IgD-negative memory B cell (primary cell): ENCODE data around the gene SHC1. TPM values are rescaled to one million over a fixed set of nuclear protein-coding genes. Genes with fewer than 3 reads are reported as not detected.
"Not testable (repeated sequence)": the region's sequence is repeated elsewhere in the genome, so short reads cannot be mapped to it uniquely, and the experiment has no call there.

Source experiments
- H3K27ac Mint-ChIP-seq, 3 donors: one replicate each; pipeline ENCODE4 v1.8.0; 2020 to 2022; ENCODE audit warnings: mild to moderate bottlenecking in 3 of 3, mixed read lengths in 3 of 3, moderate library complexity in 1 of 3
- H3K27me3 Mint-ChIP-seq: one replicate; pipeline ENCODE4 v1.8.0; 2021; ENCODE audit warnings: mixed read lengths
- H3K36me3 Mint-ChIP-seq: one replicate; pipeline ENCODE4 v1.8.0; 2020; ENCODE audit warnings: mild to moderate bottlenecking, mixed read lengths
- H3K4me1 Mint-ChIP-seq, 3 donors: one replicate each; pipeline ENCODE4 v1.8.0; 2020 to 2022; ENCODE audit warnings: mixed read lengths in 3 of 3, mild to moderate bottlenecking in 1 of 3
- H3K4me3 Mint-ChIP-seq, 4 donors: one replicate each; pipeline ENCODE4 v1.8.0; 2020 to 2022; ENCODE audit warnings: mild to moderate bottlenecking in 4 of 4, mixed read lengths in 4 of 4, moderate library complexity in 3 of 4
- H3K9me3 Mint-ChIP-seq, 3 donors: one replicate each; pipeline ENCODE4 v1.8.0; 2020 to 2021; ENCODE audit warnings: mixed read lengths in 3 of 3, mild to moderate bottlenecking in 1 of 3
- polyA plus RNA-seq: library from polyadenylated mRNA; unstranded; fragments of 300-500 nt; fragmentation: Illumina TruSeq; gene quantifications from one replicate; pipeline ENCODE4 v1.2.3, GENCODE V29; 2021

SHC1 gene
- polyA plus RNA-seq, 1 donor from 2014 or later = 35.7 TPM

- Mint-ChIP-seq H3K27ac (peak within 1 kb of the TSS in 2 of 3 donors; percentile 10 to 62), H3K27me3 (no peaks in the 10 kb centered on the region), H3K36me3 (peaks cover 2% of the 10 kb centered on the region), H3K4me1 (peaks cover 7 to 14% (median 10%) of the 10 kb centered on the region in 3 donors), H3K4me3 (no peak within 1 kb of the TSS), H3K9me3 (no peaks in the 10 kb centered on the region)
Measured at GRCh38 chr1:154993572-154994268, 23.2 kb upstream of the SHC1 start, which contains the start of gene LENEP. Gene LENEP (plus strand): TSS chr1:154993586. CDS start chr1:154993608, 22 bp downstream.

GRCh38 chr1:154992721-154993571 lies 22.4 kb upstream of the SHC1 start:
- Mint-ChIP-seq H3K4me1 (peaks cover 7 to 12% (median 9%) of the 10 kb centered on the region in 3 donors), H3K4me3 (no peak overlapping the region), H3K27ac (peak overlapping the region in 2 of 3 donors; percentile 10 to 62), H3K27me3 (no peaks in the 10 kb centered on the region), H3K36me3 (peaks cover 4% of the 10 kb centered on the region), H3K9me3 (no peaks in the 10 kb centered on the region)

- Mint-ChIP-seq H3K9me3 (no peaks in the 10 kb centered on the region), H3K36me3 (peaks cover 4% of the 10 kb centered on the region), H3K4me1 (peaks cover 0 to 8% (median 7%) of the 10 kb centered on the region in 3 donors), H3K27me3 (no peaks in the 10 kb centered on the region), H3K27ac (no peak overlapping the region), H3K4me3 (no peak overlapping the region)
Measured at GRCh38 chr1:154990276-154990675, 19.7 kb upstream of the SHC1 start.

- Mint-ChIP-seq H3K36me3 (peaks cover 4% of the 10 kb centered on the region), H3K9me3 (no peaks in the 10 kb centered on the region), H3K4me3 (peak overlapping the region in 1 of 4 donors; percentile 18), H3K27ac (no peak overlapping the region), H3K4me1 (peaks cover 0 to 9% (median 6%) of the 10 kb centered on the region in 3 donors), H3K27me3 (no peaks in the 10 kb centered on the region)
Measured at GRCh38 chr1:154989195-154989860, 18.8 kb upstream of the SHC1 start.

- Mint-ChIP-seq H3K27me3 (no peaks in the 10 kb centered on the region), H3K36me3 (peaks cover 4% of the 10 kb centered on the region), H3K4me3 (peak overlapping the region in 1 of 4 donors; percentile 29), H3K9me3 (no peaks in the 10 kb centered on the region), H3K4me1 (peaks cover 0 to 14% (median 12%) of the 10 kb centered on the region in 3 donors), H3K27ac (no peak overlapping the region)
Measured at GRCh38 chr1:154988058-154988954, 17.8 kb upstream of the SHC1 start.

GRCh38 chr1:154987326-154987725 lies 16.8 kb upstream of the SHC1 start:
- H3K36me3 Mint-ChIP-seq = peaks cover 3% of the 10 kb centered on the region
- no peaks in the 10 kb centered on the region for H3K27me3 Mint-ChIP-seq
- no peak overlapping the region for H3K4me3 Mint-ChIP-seq
- H3K4me1 Mint-ChIP-seq = peaks cover 0 to 14% (median 10%) of the 10 kb centered on the region in 3 donors
- H3K9me3 Mint-ChIP-seq = no peaks in the 10 kb centered on the region
- no peak overlapping the region for H3K27ac Mint-ChIP-seq

- peaks cover 0 to 14% (median 10%) of the 10 kb centered on the region in 3 donors for H3K4me1 Mint-ChIP-seq
- not testable (repeated sequence) for H3K36me3 Mint-ChIP-seq, H3K4me3 Mint-ChIP-seq, H3K9me3 Mint-ChIP-seq, H3K27ac Mint-ChIP-seq, H3K27me3 Mint-ChIP-seq
Measured at GRCh38 chr1:154986736-154987135, 16.2 kb upstream of the SHC1 start.

GRCh38 chr1:154983776-154984466 lies 13.4 kb upstream of the SHC1 start:
- H3K4me1 Mint-ChIP-seq = peaks cover 0 to 11% (median 9%) of the 10 kb centered on the region in 3 donors
- H3K36me3 Mint-ChIP-seq = peaks cover 5% of the 10 kb centered on the region
- H3K27me3 Mint-ChIP-seq = no peaks in the 10 kb centered on the region
- H3K27ac Mint-ChIP-seq = peak overlapping the region in 1 of 3 donors; percentile 76
- no peak overlapping the region for H3K4me3 Mint-ChIP-seq
- no peaks in the 10 kb centered on the region for H3K9me3 Mint-ChIP-seq

- peak within 1 kb of the TSS in 1 of 3 donors; percentile 76 for H3K27ac Mint-ChIP-seq
Measured at GRCh38 chr1:154982897-154983648, 12.5 kb upstream of the SHC1 start, which contains the start of gene FLAD1. Gene FLAD1 (plus strand): TSS chr1:154983344. CDS start chr1:154983695, 351 bp downstream.

GRCh38 chr1:154982341-154982740 lies 11.8 kb upstream of the SHC1 start:
- H3K27me3 Mint-ChIP-seq = no peaks in the 10 kb centered on the region
- H3K9me3 Mint-ChIP-seq = no peaks in the 10 kb centered on the region
- H3K4me3 Mint-ChIP-seq = no peak overlapping the region
- no peak overlapping the region for H3K27ac Mint-ChIP-seq
- peaks cover 0 to 14% (median 10%) of the 10 kb centered on the region in 3 donors for H3K4me1 Mint-ChIP-seq
- peaks cover 2% of the 10 kb centered on the region for H3K36me3 Mint-ChIP-seq

More at GRCh38 chr1:154982897-154983648, 12.5 kb upstream of the SHC1 start, which contains the start of gene FLAD1:
- Mint-ChIP-seq H3K4me3 (no peak within 1 kb of the TSS), H3K9me3 (no peaks in the 10 kb centered on the region), H3K4me1 (peaks cover 0 to 9% (median 8%) of the 10 kb centered on the region in 3 donors), H3K36me3 (peaks cover 2% of the 10 kb centered on the region), H3K27me3 (no peaks in the 10 kb centered on the region)

- Mint-ChIP-seq H3K4me1 (peaks cover 0 to 8% (median 7%) of the 10 kb centered on the region in 3 donors), H3K27me3 (no peaks in the 10 kb centered on the region), H3K27ac (no peak overlapping the region), H3K9me3 (no peaks in the 10 kb centered on the region), H3K4me3 (no peak overlapping the region), H3K36me3 (peaks cover 2% of the 10 kb centered on the region)
Measured at GRCh38 chr1:154978360-154978759, 7.8 kb upstream of the SHC1 start.

GRCh38 chr1:154977762-154978161 lies 7.2 kb upstream of the SHC1 start:
- Mint-ChIP-seq H3K4me1 (peaks cover 0 to 11% (median 7%) of the 10 kb centered on the region in 3 donors), H3K4me3 (peak overlapping the region in 2 of 4 donors; percentile 6), H3K27ac (peak overlapping the region in 2 of 3 donors; percentile 22 to 80)
- H3K9me3 Mint-ChIP-seq, H3K27me3 Mint-ChIP-seq, H3K36me3 Mint-ChIP-seq: not testable (repeated sequence)
